HUDEP-2 (cell line): ENCODE data around the gene CCND2.

Experiments used
- DNase-seq, 76 experiments: peaks; one replicate each; lab custom pipeline; 2025; ENCODE audit not compliant: unreplicated experiment in 76 of 76; lab: John Stamatoyannopoulos, UW

The CCND2 gene

GRCh38 chr12:4289231-4289878 lies 15.8 kb downstream of the CCND2 start:
- DNase-seq: no peak

GRCh38 chr12:4289998-4290790 lies 16.6 kb downstream of the CCND2 start:
- DNase-seq: no peak

- no peak for DNase-seq
Measured at GRCh38 chr12:4292341-4293073, 18.9 kb downstream of the CCND2 start.

- DNase-seq: no peak
Measured at GRCh38 chr12:4293299-4293965, 19.9 kb downstream of the CCND2 start.

- DNase-seq: no peak
Measured at GRCh38 chr12:4293966-4294505, 20.5 kb downstream of the CCND2 start.

- no peak for DNase-seq
Measured at GRCh38 chr12:4296751-4297150, 23.2 kb downstream of the CCND2 start.

GRCh38 chr12:4297617-4298016 lies 24.1 kb downstream of the CCND2 start:
- no peak for DNase-seq

- DNase-seq: no peak
Measured at GRCh38 chr12:4300883-4301282, 27.3 kb downstream of the CCND2 start.

GRCh38 chr12:4301932-4302501 lies 28.5 kb downstream of the CCND2 start:
- DNase-seq: no peak

- no peak for DNase-seq
Measured at GRCh38 chr12:4302881-4303280, 29.3 kb downstream of the CCND2 start.

- no peak for DNase-seq
Measured at GRCh38 chr12:4303750-4304149, 30.2 kb downstream of the CCND2 start.

GRCh38 chr12:4307593-4308333 lies 34.2 kb downstream of the CCND2 start:
- DNase-seq: peak in 17 of 76 experiments; percentile 2 to 29 (median 11)

- no peak for DNase-seq
Measured at GRCh38 chr12:4308334-4308950, 34.9 kb downstream of the CCND2 start.

- no peak for DNase-seq
Measured at GRCh38 chr12:4311776-4312175, 38.2 kb downstream of the CCND2 start.

- no peak for DNase-seq
Measured at GRCh38 chr12:4312251-4312650, 38.7 kb downstream of the CCND2 start.

GRCh38 chr12:4320497-4320852 lies 46.9 kb downstream of the CCND2 start:
- no peak for DNase-seq

- peak in 73 of 76 experiments; percentile 24 to 91 (median 76) for DNase-seq
Measured at GRCh38 chr12:4320853-4321701, 47.5 kb downstream of the CCND2 start, which contains the start of gene TIGAR. TSS of gene TIGAR (plus strand) at chr12:4321213. CDS start at chr12:4321272, 59 bp downstream.

GRCh38 chr12:4322726-4323125 lies 49.2 kb downstream of the CCND2 start:
- no peak for DNase-seq
